MM.1S (cell line): Measurements from ENCODE around the gene TOB1.

Source experiments
- CTCF ChIP-seq: fragments of 300-600 bp; sonication (generic); IDR thresholded peaks from 2 replicates; pipeline ENCODE4 v1.5.1; 2016; ENCODE audit warnings: antibody characterized with exemption, low read length, mixed read lengths
- EZH2 ChIP-seq: fragments of 300-600 bp; sonication (generic); optimal IDR thresholded peaks from 2 replicates; pipeline ENCODE3; 2017; ENCODE audit warnings: low read depth, mild to moderate bottlenecking, antibody characterized with exemption, low read length, mixed read lengths

DNA sequence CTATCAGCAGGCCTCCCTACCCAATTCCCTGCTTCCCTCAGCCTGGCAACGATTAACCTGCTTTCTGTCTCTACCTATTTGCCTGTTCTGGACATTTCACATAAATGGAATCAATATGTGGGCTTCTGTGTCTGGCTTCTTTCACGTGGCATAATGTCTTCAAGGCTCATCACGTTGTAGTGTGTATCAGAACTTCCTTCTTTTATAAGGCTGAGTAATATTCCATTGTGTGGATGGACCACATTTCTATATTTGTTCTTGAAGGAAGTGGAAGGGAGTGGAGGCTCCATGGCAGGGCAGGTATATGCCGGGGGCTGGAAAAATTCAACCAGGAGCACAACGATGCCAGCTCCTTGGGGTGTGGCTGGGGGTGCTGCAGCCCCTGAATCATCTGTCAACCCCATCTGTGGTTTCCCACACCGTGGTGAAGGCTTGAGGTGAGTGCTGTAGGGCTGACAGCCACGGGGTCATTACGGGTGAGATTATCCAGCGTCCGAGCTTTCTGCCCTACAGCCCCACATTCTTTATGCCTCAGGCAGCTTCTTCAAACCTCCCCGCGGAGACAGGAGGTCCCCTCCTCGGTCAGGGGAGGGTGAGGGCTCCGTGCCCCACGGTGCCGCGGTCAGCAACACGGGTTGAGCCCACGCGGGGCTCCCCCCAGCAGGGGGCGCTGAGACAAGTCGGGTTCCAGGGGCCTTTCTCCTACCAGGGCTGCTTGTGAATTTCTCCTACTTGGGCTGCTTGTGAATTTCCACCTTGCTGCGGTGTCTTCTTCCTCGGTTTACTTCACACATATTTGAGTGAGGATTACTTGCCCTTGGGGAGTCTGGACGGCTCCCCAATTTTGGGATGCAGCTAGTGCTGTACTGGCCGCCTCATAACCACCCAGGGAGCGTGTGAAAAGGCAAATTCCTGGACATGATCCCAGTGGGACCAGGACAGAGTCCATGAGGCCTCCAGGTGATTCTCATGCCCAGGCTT is 49.1 kb downstream of the TOB1 start:
- TF ChIP-seq CTCF = peak; percentile 94
- no peak for TF ChIP-seq EZH2
